WTC11 (cell line): ENCODE results near the gene ASCC3. TPM values are rescaled to one million over a fixed set of nuclear protein-coding genes. Genes with fewer than 3 reads are reported as not detected.

ENCODE experiments used
- ATAC-seq: fragments of 200-7000 bp; cut with Tn5 transposase; 2 replicates; pipeline ENCODE4 v1.10.0; 2021; ENCODE audit warnings: mild to moderate bottlenecking, moderate library complexity
- CTCF ChIA-PET: fragments of 300-600 bp; sonication (Branson Sonifier 250); formaldehyde crosslinking; loops from one replicate; lab custom pipeline; 2021; ENCODE audit warnings: antibody characterized with exemption; lab: Charles Lee
- POLR2A ChIA-PET: fragments of 350-600 bp; sonication (Branson Sonifier 250); formaldehyde crosslinking; loops from one replicate; lab custom pipeline; 2021; ENCODE audit warnings: antibody characterized with exemption; lab: Charles Lee
- DNase-seq: peaks from one replicate; pipeline ENCODE4 v3.0.0; 2021; ENCODE audit warnings: low spot score
- H3K27ac Mint-ChIP-seq: 2 replicates; pipeline ENCODE4 v1.8.0; 2021; ENCODE audit warnings: mixed read lengths
- H3K27me3 Mint-ChIP-seq: 2 replicates; pipeline ENCODE4 v1.8.0; 2021; ENCODE audit warnings: low read depth, mild to moderate bottlenecking, moderate library complexity, mixed read lengths
- H3K36me3 Mint-ChIP-seq: 2 replicates; pipeline ENCODE4 v1.8.0; 2021; ENCODE audit warnings: mixed read lengths
- H3K4me1 Mint-ChIP-seq: 2 replicates; pipeline ENCODE4 v1.8.0; 2022; ENCODE audit warnings: mixed read lengths
- H3K4me3 Mint-ChIP-seq: 2 replicates; pipeline ENCODE4 v1.8.0; 2021; ENCODE audit warnings: mild to moderate bottlenecking, moderate library complexity, mixed read lengths
- H3K9me3 Mint-ChIP-seq: 2 replicates; pipeline ENCODE4 v1.8.0; 2021; ENCODE audit warnings: mixed read lengths
- AFF4 ChIP-seq: sonication (generic); formaldehyde crosslinking; IDR thresholded peaks from 2 replicates; pipeline ENCODE4 v1.8.1; 2023; ENCODE audit warnings: mild to moderate bottlenecking, missing genetic modification reagents, borderline replicate concordance
- CBFB ChIP-seq: sonication (generic); formaldehyde crosslinking; IDR thresholded peaks from 2 replicates; pipeline ENCODE4 v1.8.1; 2022; ENCODE audit warnings: mild to moderate bottlenecking, low read depth, missing genetic modification reagents
- E2F1 ChIP-seq: sonication (generic); formaldehyde crosslinking; IDR thresholded peaks from 2 replicates; pipeline ENCODE4 v1.8.0; 2022; ENCODE audit warnings: mild to moderate bottlenecking, missing genetic modification reagents
- E2F4 ChIP-seq: sonication (generic); formaldehyde crosslinking; IDR thresholded peaks from 2 replicates; pipeline ENCODE4 v1.8.1; 2022; ENCODE audit warnings: low read depth, mild to moderate bottlenecking, moderate library complexity, missing genetic modification reagents, borderline replicate concordance
- FOXJ3 ChIP-seq: sonication (generic); formaldehyde crosslinking; IDR thresholded peaks from 2 replicates; pipeline ENCODE4 v1.9.0; 2021; ENCODE audit warnings: missing genetic modification reagents, mild to moderate bottlenecking, borderline replicate concordance
- FOXP4 ChIP-seq: sonication (generic); formaldehyde crosslinking; IDR thresholded peaks from 2 replicates; pipeline ENCODE4 v1.8.0; 2022; ENCODE audit warnings: mild to moderate bottlenecking, missing genetic modification reagents
- GTF2I ChIP-seq: fragments of 250-450 bp; sonication (Bioruptor Pico); conservative IDR thresholded peaks from 2 replicates; pipeline ENCODE4 v1.4.0; 2021; ENCODE audit warnings: mild to moderate bottlenecking
- JAZF1 ChIP-seq: fragments of 250-450 bp; sonication (Bioruptor Pico); IDR thresholded peaks from 2 replicates; pipeline ENCODE4 v1.9.0; 2021; ENCODE audit warnings: moderate library complexity, mild to moderate bottlenecking, inconsistent platforms
- MXD4 ChIP-seq: fragments of 250-450 bp; sonication (Bioruptor Pico); IDR thresholded peaks from 2 replicates; pipeline ENCODE4 v1.8.0; 2021; ENCODE audit warnings: mild to moderate bottlenecking, moderate library complexity, borderline replicate concordance
- NFYB ChIP-seq: sonication (generic); formaldehyde crosslinking; conservative IDR thresholded peaks from 2 replicates; pipeline ENCODE4 v1.8.0; 2022; ENCODE audit warnings: low read depth, missing genetic modification reagents
- RELA ChIP-seq: sonication (generic); formaldehyde crosslinking; IDR thresholded peaks from 2 replicates; pipeline ENCODE4 v1.8.1; 2022; ENCODE audit warnings: missing genetic modification reagents, mild to moderate bottlenecking, borderline replicate concordance
- SMAD3 ChIP-seq: sonication (generic); formaldehyde crosslinking; IDR thresholded peaks from 2 replicates; pipeline ENCODE4 v1.8.0; 2022; ENCODE audit warnings: missing genetic modification reagents, mild to moderate bottlenecking, borderline replicate concordance
- SMAD4 ChIP-seq: sonication (generic); formaldehyde crosslinking; IDR thresholded peaks from 2 replicates; pipeline ENCODE4 v1.8.0; 2022; ENCODE audit warnings: mild to moderate bottlenecking, missing genetic modification reagents
- USF1 ChIP-seq: sonication (generic); formaldehyde crosslinking; IDR thresholded peaks from 2 replicates; pipeline ENCODE4 v1.8.0; 2022; ENCODE audit warnings: mild to moderate bottlenecking, missing genetic modification reagents
- ZNF121 ChIP-seq: sonication (generic); formaldehyde crosslinking; IDR thresholded peaks from 2 replicates; pipeline ENCODE4 v1.8.0; 2023; ENCODE audit warnings: missing genetic modification reagents
- ZNF138 ChIP-seq: sonication (generic); formaldehyde crosslinking; conservative IDR thresholded peaks from 2 replicates; pipeline ENCODE4 v1.8.1; 2022; ENCODE audit warnings: mild to moderate bottlenecking, moderate library complexity, missing genetic modification reagents
- ZNF219 ChIP-seq: sonication (generic); formaldehyde crosslinking; IDR thresholded peaks from 2 replicates; pipeline ENCODE4 v1.8.0; 2023; ENCODE audit warnings: missing genetic modification reagents, mild to moderate bottlenecking, borderline replicate concordance
- ZNF425 ChIP-seq: fragments of 250-450 bp; sonication (Bioruptor Pico); conservative IDR thresholded peaks from 2 replicates; pipeline ENCODE4 v1.9.0; 2021; ENCODE audit warnings: mild to moderate bottlenecking
- total RNA-seq: library from RNA; stranded (reverse); gene quantifications from 3 replicates; pipeline ENCODE4 v1.2.3, GENCODE V29; 2021

The ASCC3 gene
- total RNA-seq, 1 experiment from 2014 or later: 80.7 TPM

- TF ChIP-seq AFF4 (CRISPR knock-in tag) (no peak), E2F1 (CRISPR knock-in tag) (no peak), NFYB (no peak), RELA (CRISPR knock-in tag) (no peak), CBFB (CRISPR knock-in tag) (no peak), ZNF138 (CRISPR knock-in tag) (no peak), SMAD4 (CRISPR knock-in tag) (no peak), JAZF1 (no peak)
Measured at GRCh38 chr6:100925749-100926148, 44.6 kb upstream of the ASCC3 start (continued).

GRCh38 chr6:100924534-100925227 is 43.6 kb upstream of the ASCC3 start:
- Mint-ChIP-seq H3K4me1 (peaks cover 6% of the 10 kb centered on the region; the same call in 1 of the 2 replicates), H3K36me3 (no peaks in the 10 kb centered on the region), H3K9me3 (0 out of 2 replicates have a peak, but pooled peaks cover 5% of the 10 kb centered on the region), H3K27me3 (no peaks in the 10 kb centered on the region)
- CTCF ChIA-PET: no interaction called here
- no peak for DNase-seq
- no peak for ATAC-seq
- TF ChIP-seq USF1 (CRISPR knock-in tag): no peak
- no peak for TF ChIP-seq MXD4 (CRISPR knock-in tag)
- TF ChIP-seq AFF4 (CRISPR knock-in tag): no peak
- TF ChIP-seq ZNF219: no peak
- no peak for TF ChIP-seq GTF2I (CRISPR knock-in tag)
- TF ChIP-seq ZNF425 (CRISPR knock-in tag): no peak
- TF ChIP-seq E2F4: no peak
- no peak for TF ChIP-seq FOXJ3 (CRISPR knock-in tag)
- TF ChIP-seq SMAD3 (CRISPR knock-in tag): no peak
- no peak for TF ChIP-seq ZNF121 (CRISPR knock-in tag)
- no peak for TF ChIP-seq FOXP4 (CRISPR knock-in tag)
- TF ChIP-seq, all 79 proteins: peak for 0
- POLR2A ChIA-PET: no interaction called here
- no peak overlapping the region for H3K27ac Mint-ChIP-seq
- no peak overlapping the region for H3K4me3 Mint-ChIP-seq
